OCI-LY7 (cell line): ENCODE results near the gene GNAO1.

Source experiments
- CTCF ChIP-seq: fragments of 200-600 bp; sonication (generic); conservative IDR thresholded peaks from 2 replicates; pipeline ENCODE4 v1.5.1; 2014; ENCODE audit warnings: mild to moderate bottlenecking, antibody characterized with exemption, low read length, moderate library complexity, mixed read lengths
- EZH2phosphoT487 ChIP-seq: fragments of 200-600 bp; sonication (generic); IDR thresholded peaks from 2 replicates; pipeline ENCODE4 v1.6.1; 2018; ENCODE audit warnings: low read depth, borderline replicate concordance, mild to moderate bottlenecking, mixed run types, antibody characterized with exemption, low read length, moderate library complexity, mixed read lengths

- TF ChIP-seq CTCF (no peak), EZH2phosphoT487 (no peak)
Measured at GRCh38 chr16:56369202-56369601, 177.9 kb downstream of the GNAO1 start.
